HepG2 (cell line): ENCODE measurements around the gene USP2. TPM values are rescaled to one million over a fixed set of nuclear protein-coding genes. Genes with fewer than 3 reads are reported as not detected.

Experiments used
- AGO1 ChIP-seq: fragments of 200-400 bp; formaldehyde crosslinking; IDR thresholded peaks from 2 replicates; pipeline ENCODE4 v1.6.1; 2017; ENCODE audit warnings: mild to moderate bottlenecking, low read depth, low read length, moderate library complexity; ENCODE audit not compliant: poor library complexity, severe bottlenecking
- ARNTL ChIP-seq: sonication (generic); formaldehyde crosslinking; IDR thresholded peaks from 2 replicates; pipeline ENCODE4 v1.4.0; 2020; ENCODE audit warnings: mild to moderate bottlenecking, missing genetic modification reagents
- CEBPB ChIP-seq: IDR thresholded peaks from 2 replicates; pipeline ENCODE4 v1.6.1; 2011; ENCODE audit warnings: low read depth, low read length, improper control_type of control experiment, borderline replicate concordance
- FOXJ3 ChIP-seq: sonication (generic); formaldehyde crosslinking; IDR thresholded peaks from 2 replicates; pipeline ENCODE4 v1.4.0; 2020; ENCODE audit warnings: missing genetic modification reagents, mild to moderate bottlenecking, borderline replicate concordance
- HDAC6 ChIP-seq: fragments of 200-600 bp; sonication (generic); IDR thresholded peaks from 2 replicates; pipeline ENCODE4 v1.7.0; 2017; ENCODE audit warnings: mild to moderate bottlenecking, antibody characterized with exemption, low read length, low read depth
- ISX ChIP-seq: sonication (generic); formaldehyde crosslinking; conservative IDR thresholded peaks from 2 replicates; pipeline ENCODE4 v1.5.0; 2020; ENCODE audit warnings: missing genetic modification reagents
- KLF16 ChIP-seq, 2 experiments: sonication (generic) in 1 of 2; formaldehyde crosslinking in 1 of 2; IDR thresholded peaks; 2 replicates each; pipeline versions ENCODE4 v1.6.1 to v1.8.0; 2016 to 2023; ENCODE audit warnings: missing genetic modification reagents in 2 of 2, missing compliant biosample characterization in 1 of 2
- MLLT10 ChIP-seq: sonication (generic); formaldehyde crosslinking; IDR thresholded peaks from 2 replicates; pipeline ENCODE4 v1.4.0; 2020; ENCODE audit warnings: missing genetic modification reagents
- NFE2L1 ChIP-seq: sonication (generic); formaldehyde crosslinking; IDR thresholded peaks from 2 replicates; pipeline ENCODE4 v1.4.0; 2020; ENCODE audit warnings: missing genetic modification reagents, mild to moderate bottlenecking, borderline replicate concordance
- RBM22 ChIP-seq: fragments of 200-400 bp; formaldehyde crosslinking; optimal IDR thresholded peaks from 2 replicates; pipeline ENCODE3; 2017; ENCODE audit warnings: mild to moderate bottlenecking, low read length, moderate library complexity
- SCMH1 ChIP-seq: sonication (generic); formaldehyde crosslinking; IDR thresholded peaks from 2 replicates; pipeline ENCODE4 v1.9.0; 2021; ENCODE audit warnings: missing genetic modification reagents, mild to moderate bottlenecking, borderline replicate concordance
- SMAD9 ChIP-seq: sonication (generic); formaldehyde crosslinking; IDR thresholded peaks from 2 replicates; pipeline ENCODE4 v1.5.1; 2020; ENCODE audit warnings: mild to moderate bottlenecking, missing genetic modification reagents
- TERF1 ChIP-seq: sonication (generic); formaldehyde crosslinking; IDR thresholded peaks from 2 replicates; pipeline ENCODE4 v1.8.0; 2022; ENCODE audit warnings: mild to moderate bottlenecking, missing genetic modification reagents, moderate library complexity
- ZBTB20 ChIP-seq: sonication (generic); formaldehyde crosslinking; IDR thresholded peaks from 2 replicates; pipeline ENCODE4 v1.8.1; 2023; ENCODE audit warnings: missing genetic modification reagents, low read depth, mild to moderate bottlenecking, borderline replicate concordance
- ZBTB3 ChIP-seq: sonication (generic); formaldehyde crosslinking; IDR thresholded peaks from 2 replicates; pipeline ENCODE4 v1.4.0; 2020; ENCODE audit warnings: low read depth, mild to moderate bottlenecking, moderate library complexity, missing genetic modification reagents, borderline replicate concordance
- ZFP62 ChIP-seq: sonication (generic); formaldehyde crosslinking; IDR thresholded peaks from 2 replicates; pipeline ENCODE4 v1.4.0; 2020; ENCODE audit warnings: missing genetic modification reagents
- ZNF180 ChIP-seq: sonication (generic); formaldehyde crosslinking; IDR thresholded peaks from 2 replicates; pipeline ENCODE4 v1.4.0; 2020; ENCODE audit warnings: low read depth, missing genetic modification reagents, borderline replicate concordance
- ZNF496 ChIP-seq: sonication (generic); formaldehyde crosslinking; IDR thresholded peaks from 2 replicates; pipeline ENCODE4 v1.8.1; 2023; ENCODE audit warnings: mild to moderate bottlenecking, moderate library complexity, missing genetic modification reagents; ENCODE audit not compliant: insufficient replicate concordance
- ZNF674 ChIP-seq: sonication (generic); formaldehyde crosslinking; IDR thresholded peaks from 2 replicates; pipeline ENCODE4 v1.5.0; 2020; ENCODE audit warnings: low read depth, mild to moderate bottlenecking, missing genetic modification reagents
- ZNF761 ChIP-seq: sonication (generic); formaldehyde crosslinking; conservative IDR thresholded peaks from 2 replicates; pipeline ENCODE4 v1.4.0; 2020; ENCODE audit warnings: mild to moderate bottlenecking, missing genetic modification reagents
- ZNF839 ChIP-seq: sonication (generic); formaldehyde crosslinking; IDR thresholded peaks from 2 replicates; pipeline ENCODE4 v1.4.0; 2020; ENCODE audit warnings: missing genetic modification reagents, mild to moderate bottlenecking, borderline replicate concordance
- ZNF841 ChIP-seq: sonication (generic); formaldehyde crosslinking; IDR thresholded peaks from 2 replicates; pipeline ENCODE4 v1.8.1; 2023; ENCODE audit warnings: missing genetic modification reagents, borderline replicate concordance
- ZSCAN12 ChIP-seq: sonication (generic); formaldehyde crosslinking; IDR thresholded peaks from 2 replicates; pipeline ENCODE4 v1.9.0; 2021; ENCODE audit warnings: mild to moderate bottlenecking, missing genetic modification reagents
- polyA plus RNA-seq, 8 experiments: library from polyadenylated mRNA; depleted of rRNA in 3 of 8; stranded (reverse) in 7 of 8; unstranded in 1 of 8; fragments of >200 nt; fragmentation: Illumina TruSeq in 4 of 8; extraction: Trizol in 4 of 8; gene quantifications; 2 replicates each; pipeline versions ENCODE4 v1.2.1 to v1.2.3, GENCODE V29; 2011 to 2016; ENCODE audit warnings: low read depth in 4 of 8, missing spikeins in 1 of 8, mixed read lengths in 1 of 8; ENCODE audit not compliant: insufficient read depth in 1 of 8
- total RNA-seq, 5 experiments: library from RNA; depleted of rRNA; stranded (reverse); fragments of >200 nt; fragmentation: Illumina TruSeq; extraction: Trizol; gene quantifications; 2 replicates each; pipeline ENCODE4 v1.2.3, GENCODE V29; 2016; ENCODE audit warnings: low read depth in 1 of 5
- TF ChIP-seq, protein P1 (sequence below): sonication (generic); formaldehyde crosslinking; IDR thresholded peaks from 2 replicates; pipeline ENCODE4 v1.8.1; 2023; ENCODE audit warnings: mild to moderate bottlenecking, missing genetic modification reagents, borderline replicate concordance
- TF ChIP-seq, protein P2 (sequence below): sonication (generic); formaldehyde crosslinking; IDR thresholded peaks from 2 replicates; pipeline ENCODE4 v1.5.0; 2020; ENCODE audit warnings: missing genetic modification reagents
- TF ChIP-seq, protein P3 (sequence below): IDR thresholded peaks from 2 replicates; pipeline ENCODE4 v1.6.1; 2016

Gene USP2
- total and polyA plus RNA-seq, 2 of the 13 experiments (the other 11 are each of a cell fraction or from before 2014, with no cell fraction given): 2.5 to 6.0 TPM

DNA sequence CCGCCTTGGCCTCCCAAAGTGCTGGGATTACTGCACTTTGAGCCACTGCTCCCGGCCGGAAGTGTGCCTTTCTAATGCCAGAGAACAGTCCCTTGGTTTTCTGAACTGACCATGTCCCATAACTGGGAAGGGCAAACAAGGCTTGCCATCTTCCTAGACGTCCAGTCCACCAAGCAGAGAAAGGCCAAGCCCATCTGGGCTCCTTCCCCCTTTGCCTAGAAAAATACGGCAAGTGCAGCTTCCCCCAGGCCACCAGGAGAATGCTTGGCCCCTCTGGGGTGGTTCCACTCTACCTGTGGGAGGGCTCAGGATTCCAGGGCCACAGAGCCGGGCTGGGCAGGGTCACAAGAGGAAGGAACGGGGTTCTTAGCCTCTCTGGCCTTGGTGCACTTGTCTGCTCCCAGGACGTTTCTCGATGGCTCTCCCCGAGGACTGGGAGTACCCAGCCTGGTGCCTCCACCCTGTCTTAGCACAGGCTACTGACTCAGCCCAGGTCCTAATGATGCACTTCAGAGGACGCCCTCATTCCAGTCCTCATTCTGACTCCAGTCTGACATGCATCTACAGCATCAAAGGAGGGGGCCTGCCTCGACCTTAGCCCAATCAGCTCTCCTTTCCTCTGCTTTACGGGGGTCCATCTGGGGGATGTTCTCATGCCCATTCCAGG is 1.2 kb downstream of the USP2 start (continued):
- TF ChIP-seq TERF1 (no peak), ISX (no peak), NFE2L1 (no peak), ZBTB20 (CRISPR knock-in tag) (no peak), KLF16 (CRISPR knock-in tag; IDR thresholded peaks at IDR 0.05) (no peak), CEBPB (no peak), ZNF180 (no peak), RBM22 (no peak), ZBTB3 (CRISPR knock-in tag) (0 out of 2 replicates have a peak, but pooled peaks have one; percentile 19), SMAD9 (CRISPR knock-in tag) (no peak), ZSCAN12 (no peak), ZNF496 (CRISPR knock-in tag) (no peak), ZNF674 (CRISPR knock-in tag) (no peak), ARNTL (CRISPR knock-in tag) (no peak), AGO1 (no peak), FOXJ3 (CRISPR knock-in tag) (no peak), MLLT10 (no peak), HDAC6 (no peak), ZNF761 (CRISPR knock-in tag) (no peak; the same call in 1 of the 2 replicates), ZNF841 (no peak), ZFP62 (no peak), ZNF839 (no peak), SCMH1 (no peak)
- TF ChIP-seq, protein P1, sequence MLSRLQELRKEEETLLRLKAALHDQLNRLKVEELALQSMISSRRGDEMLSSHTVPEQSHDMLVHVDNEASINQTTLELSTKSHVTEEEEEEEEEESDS (CRISPR knock-in tag): no peak
- TF ChIP-seq, protein P2, sequence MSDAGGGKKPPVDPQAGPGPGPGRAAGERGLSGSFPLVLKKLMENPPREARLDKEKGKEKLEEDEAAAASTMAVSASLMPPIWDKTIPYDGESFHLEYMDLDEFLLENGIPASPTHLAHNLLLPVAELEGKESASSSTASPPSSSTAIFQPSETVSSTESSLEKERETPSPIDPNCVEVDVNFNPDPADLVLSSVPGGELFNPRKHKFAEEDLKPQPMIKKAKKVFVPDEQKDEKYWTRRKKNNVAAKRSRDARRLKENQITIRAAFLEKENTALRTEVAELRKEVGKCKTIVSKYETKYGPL (CRISPR knock-in tag): no peak
- TF ChIP-seq, protein P3, sequence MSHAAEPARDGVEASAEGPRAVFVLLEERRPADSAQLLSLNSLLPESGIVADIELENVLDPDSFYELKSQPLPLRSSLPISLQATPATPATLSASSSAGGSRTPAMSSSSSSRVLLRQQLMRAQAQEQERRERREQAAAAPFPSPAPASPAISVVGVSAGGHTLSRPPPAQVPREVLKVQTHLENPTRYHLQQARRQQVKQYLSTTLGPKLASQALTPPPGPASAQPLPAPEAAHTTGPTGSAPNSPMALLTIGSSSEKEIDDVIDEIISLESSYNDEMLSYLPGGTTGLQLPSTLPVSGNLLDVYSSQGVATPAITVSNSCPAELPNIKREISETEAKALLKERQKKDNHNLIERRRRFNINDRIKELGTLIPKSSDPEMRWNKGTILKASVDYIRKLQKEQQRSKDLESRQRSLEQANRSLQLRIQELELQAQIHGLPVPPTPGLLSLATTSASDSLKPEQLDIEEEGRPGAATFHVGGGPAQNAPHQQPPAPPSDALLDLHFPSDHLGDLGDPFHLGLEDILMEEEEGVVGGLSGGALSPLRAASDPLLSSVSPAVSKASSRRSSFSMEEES: 0 out of 2 replicates have a peak, but pooled peaks have one; percentile 40
